Upper lobe of right lung (tissue), 1 donor: ENCODE measurements around the gene NR1D1. TPM values are rescaled to one million over a fixed set of nuclear protein-coding genes. Genes with fewer than 3 reads are reported as not detected.

Source experiments
- ATAC-seq: fragments of 200-7000 bp; cut with Tn5 transposase; one replicate; pipeline ENCODE4 v1.9.1; 2020; ENCODE audit warnings: mild to moderate bottlenecking, moderate library complexity
- DNase-seq: peaks from one replicate; pipeline ENCODE4 v3.0.0-alpha.2; 2020
- H3K27ac ChIP-seq: fragments of 200-600 bp; one replicate; pipeline ENCODE4 v1.8.0; 2022
- H3K27me3 ChIP-seq: fragments of 200-600 bp; one replicate; pipeline ENCODE4 v1.8.0; 2022; ENCODE audit warnings: mild to moderate bottlenecking
- H3K36me3 ChIP-seq: fragments of 200-600 bp; one replicate; pipeline ENCODE4 v1.8.0; 2022
- H3K4me1 ChIP-seq: fragments of 200-600 bp; one replicate; pipeline ENCODE4 v1.8.0; 2022
- H3K4me3 ChIP-seq: fragments of 200-600 bp; one replicate; pipeline ENCODE4 v1.8.0; 2022; ENCODE audit warnings: mild to moderate bottlenecking
- H3K9me3 ChIP-seq: fragments of 200-600 bp; one replicate; pipeline ENCODE4 v1.8.0; 2022
- intact Hi-C: fragments of 100-400 bp; cut with DNase I; formaldehyde crosslinking; loops from one replicate; pipeline ENCODE4 v1.11.0; 2022
- total RNA-seq: library from RNA; stranded (reverse); fragmentation: NEBNext Ultra II Directional; extraction: Animal tissue kit (Norgen Biotek cat#: 25700); gene quantifications from one replicate; pipeline ENCODE4 v1.2.1, GENCODE V29; 2021
- TF ChIP-seq, protein P1 (sequence below): fragments of 200-600 bp; IDR thresholded peaks from one replicate; pipeline ENCODE4 v1.8.0; 2022; ENCODE audit warnings: antibody characterized with exemption
- donor health status: DM: no; HTN: yes; CAD: no; lungs with severe emphysema.

Gene NR1D1
- total RNA-seq, 1 donor from 2014 or later: 24.9 TPM

DNA sequence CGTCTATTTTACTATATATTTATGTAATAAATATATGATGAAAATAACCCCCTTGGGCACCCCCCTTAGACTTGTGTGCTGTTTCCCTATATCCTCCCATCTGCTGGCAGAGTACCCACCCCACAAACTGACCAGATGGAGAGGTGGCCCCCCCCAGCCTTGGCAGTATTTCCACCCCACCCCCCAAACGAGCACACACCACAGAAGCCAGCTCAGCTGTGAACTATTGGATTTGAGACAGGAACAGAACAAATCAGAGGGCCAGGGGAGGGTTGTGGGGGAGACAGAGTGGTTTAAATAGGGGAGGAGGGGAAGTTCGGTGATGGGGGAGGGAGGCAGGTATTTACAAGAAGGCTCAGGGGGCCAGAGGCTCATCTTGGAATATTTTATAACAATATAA lies 7.8 kb downstream of the NR1D1 start:
- peak overlapping the region; percentile 17 for H3K27ac ChIP-seq
- intact Hi-C loops: no loop called here
- H3K27me3 ChIP-seq: no peaks in the 10 kb centered on the region
- H3K36me3 ChIP-seq: peaks cover 75% of the 10 kb centered on the region
- H3K4me3 ChIP-seq: no peak overlapping the region
- TF ChIP-seq, protein P1, sequence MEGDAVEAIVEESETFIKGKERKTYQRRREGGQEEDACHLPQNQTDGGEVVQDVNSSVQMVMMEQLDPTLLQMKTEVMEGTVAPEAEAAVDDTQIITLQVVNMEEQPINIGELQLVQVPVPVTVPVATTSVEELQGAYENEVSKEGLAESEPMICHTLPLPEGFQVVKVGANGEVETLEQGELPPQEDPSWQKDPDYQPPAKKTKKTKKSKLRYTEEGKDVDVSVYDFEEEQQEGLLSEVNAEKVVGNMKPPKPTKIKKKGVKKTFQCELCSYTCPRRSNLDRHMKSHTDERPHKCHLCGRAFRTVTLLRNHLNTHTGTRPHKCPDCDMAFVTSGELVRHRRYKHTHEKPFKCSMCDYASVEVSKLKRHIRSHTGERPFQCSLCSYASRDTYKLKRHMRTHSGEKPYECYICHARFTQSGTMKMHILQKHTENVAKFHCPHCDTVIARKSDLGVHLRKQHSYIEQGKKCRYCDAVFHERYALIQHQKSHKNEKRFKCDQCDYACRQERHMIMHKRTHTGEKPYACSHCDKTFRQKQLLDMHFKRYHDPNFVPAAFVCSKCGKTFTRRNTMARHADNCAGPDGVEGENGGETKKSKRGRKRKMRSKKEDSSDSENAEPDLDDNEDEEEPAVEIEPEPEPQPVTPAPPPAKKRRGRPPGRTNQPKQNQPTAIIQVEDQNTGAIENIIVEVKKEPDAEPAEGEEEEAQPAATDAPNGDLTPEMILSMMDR: no peak
- H3K4me1 ChIP-seq: peaks cover 26% of the 10 kb centered on the region
- ATAC-seq (no peak), DNase-seq (no peak)
- H3K9me3 ChIP-seq: no peaks in the 10 kb centered on the region

DNA sequence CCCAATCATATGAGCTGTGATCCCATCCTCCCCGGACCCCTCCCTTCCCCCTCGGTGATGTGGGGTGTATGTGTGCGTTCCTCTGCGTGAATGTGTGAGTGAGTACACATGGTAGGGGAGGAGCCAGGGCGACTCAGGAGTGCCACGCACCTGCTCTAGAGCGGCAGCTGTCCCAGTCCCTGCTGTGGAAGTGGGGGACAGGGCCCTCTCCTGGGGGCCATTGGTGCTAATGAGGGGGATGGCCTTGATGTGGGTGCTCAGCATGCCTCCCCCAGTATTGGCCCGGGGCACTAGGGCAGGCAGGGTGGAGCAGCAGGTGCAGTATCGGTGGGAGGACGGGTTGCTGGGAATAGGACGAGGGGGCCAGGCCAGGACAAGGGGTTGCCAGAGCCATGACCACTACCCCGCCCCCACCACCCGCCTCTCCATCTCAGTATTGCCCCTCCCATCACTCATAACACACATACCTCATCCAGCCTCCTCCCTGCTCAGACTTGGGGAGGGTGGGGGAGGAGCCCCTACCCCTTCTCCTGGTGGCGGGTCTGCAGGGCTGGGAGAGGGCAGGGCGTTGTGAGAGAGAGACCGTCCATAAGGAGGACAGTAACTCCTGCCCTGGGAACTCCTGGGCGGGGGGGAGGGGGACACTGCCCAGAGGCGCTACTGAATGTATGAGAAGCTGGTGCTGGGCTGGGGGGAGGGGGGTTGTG lies 8.5 kb downstream of the NR1D1 start:
- Histone ChIP-seq H3K27ac (peak overlapping the region; percentile 17), H3K4me1 (peaks cover 19% of the 10 kb centered on the region), H3K9me3 (no peaks in the 10 kb centered on the region), H3K4me3 (no peak overlapping the region), H3K36me3 (peaks cover 75% of the 10 kb centered on the region), H3K27me3 (no peaks in the 10 kb centered on the region)
- TF ChIP-seq, protein P1: no peak
- peak; percentile 32 for ATAC-seq
- DNase-seq: no peak
- intact Hi-C loops: no loop called here

DNA sequence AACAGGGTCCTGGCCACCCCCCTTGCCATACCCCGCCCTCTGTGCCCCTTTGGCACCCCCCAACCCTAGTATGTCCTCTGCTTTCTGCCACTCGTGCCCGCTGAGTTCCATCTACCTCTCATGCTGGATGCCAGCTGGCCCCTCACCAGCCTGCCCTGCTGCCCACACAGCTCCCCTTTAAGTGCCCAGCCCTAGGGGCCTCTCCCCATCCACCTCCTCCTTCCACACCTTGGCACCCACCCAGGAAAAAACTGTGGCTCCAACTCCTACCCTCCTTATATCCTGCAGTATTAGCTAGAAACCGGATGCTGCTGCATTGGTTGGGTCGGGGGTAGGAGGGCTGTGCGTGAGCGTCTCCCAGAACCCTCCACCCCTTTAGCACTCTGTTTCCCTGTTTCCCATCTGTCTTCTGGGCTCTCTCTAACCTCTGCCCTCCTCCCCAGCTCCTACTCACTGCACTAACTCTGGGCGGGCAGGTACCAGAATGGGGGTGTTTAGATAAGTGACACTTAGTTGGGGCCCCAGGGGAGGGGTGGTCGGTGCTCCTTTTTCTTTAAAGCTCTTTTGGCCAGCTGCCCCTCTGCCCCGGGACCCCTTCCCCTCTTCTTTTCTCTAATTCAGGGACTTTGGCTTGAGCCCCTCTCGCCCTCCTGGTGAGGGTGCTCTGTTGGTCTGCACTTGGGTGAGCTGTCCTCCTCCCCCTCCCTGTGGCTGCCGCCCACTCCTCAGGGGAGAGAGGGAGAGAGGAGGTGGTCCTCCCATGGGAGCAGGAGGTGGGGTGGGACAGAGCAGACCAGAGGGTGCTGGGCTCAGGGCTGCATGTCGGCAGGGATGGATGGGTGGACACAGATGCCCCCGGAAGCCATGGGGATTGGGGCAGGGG lies 9.9 kb downstream of the NR1D1 start:
- intact Hi-C loops: no loop called here
- peak overlapping the region; percentile 17 for H3K27ac ChIP-seq
- TF ChIP-seq, protein P1: no peak
- peaks cover 75% of the 10 kb centered on the region for H3K36me3 ChIP-seq
- H3K4me3 ChIP-seq: no peak overlapping the region
- no peaks in the 10 kb centered on the region for H3K9me3 ChIP-seq
- no peak for ATAC-seq
- H3K27me3 ChIP-seq: no peaks in the 10 kb centered on the region
- DNase-seq: no peak
- H3K4me1 ChIP-seq: peaks cover 9% of the 10 kb centered on the region

DNA sequence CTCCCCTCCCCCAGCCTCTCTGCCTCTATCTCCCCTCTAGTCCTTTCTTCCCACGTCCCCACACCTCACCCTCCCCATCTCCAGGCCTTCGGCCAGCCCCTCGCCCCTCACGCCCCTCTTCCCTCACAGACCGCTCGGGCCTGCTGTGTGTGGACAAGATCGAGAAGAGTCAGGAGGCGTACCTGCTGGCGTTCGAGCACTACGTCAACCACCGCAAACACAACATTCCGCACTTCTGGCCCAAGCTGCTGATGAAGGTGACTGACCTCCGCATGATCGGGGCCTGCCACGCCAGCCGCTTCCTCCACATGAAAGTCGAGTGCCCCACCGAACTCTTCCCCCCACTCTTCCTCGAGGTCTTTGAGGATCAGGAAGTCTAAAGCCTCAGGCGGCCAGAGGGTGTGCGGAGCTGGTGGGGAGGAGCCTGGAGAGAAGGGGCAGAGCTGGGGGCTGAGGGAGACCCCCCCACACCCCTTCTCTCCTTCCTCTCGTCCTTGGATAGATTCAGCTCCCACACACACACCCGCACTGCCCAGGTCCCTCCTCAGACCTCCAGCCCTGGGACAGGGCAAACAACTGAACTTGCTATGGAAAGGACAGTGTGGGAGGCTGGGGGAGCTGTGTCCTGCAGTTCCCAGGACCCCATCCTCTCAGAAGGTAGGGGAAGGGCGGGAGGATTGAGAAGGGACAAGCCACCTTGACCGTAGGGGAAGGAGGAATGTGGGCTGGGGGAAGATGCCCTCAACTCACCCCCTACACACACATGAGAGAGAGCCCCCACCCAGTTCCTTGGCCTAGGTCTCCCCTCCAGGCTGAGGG lies 11.1 kb downstream of the NR1D1 start:
- Histone ChIP-seq H3K4me1 (peaks cover 6% of the 10 kb centered on the region), H3K27ac (no peak overlapping the region), H3K36me3 (peaks cover 75% of the 10 kb centered on the region), H3K27me3 (no peaks in the 10 kb centered on the region), H3K4me3 (no peak overlapping the region), H3K9me3 (no peaks in the 10 kb centered on the region)
- ATAC-seq (no peak), DNase-seq (no peak)
- TF ChIP-seq, protein P1: no peak
- intact Hi-C loops: no loop called here

DNA sequence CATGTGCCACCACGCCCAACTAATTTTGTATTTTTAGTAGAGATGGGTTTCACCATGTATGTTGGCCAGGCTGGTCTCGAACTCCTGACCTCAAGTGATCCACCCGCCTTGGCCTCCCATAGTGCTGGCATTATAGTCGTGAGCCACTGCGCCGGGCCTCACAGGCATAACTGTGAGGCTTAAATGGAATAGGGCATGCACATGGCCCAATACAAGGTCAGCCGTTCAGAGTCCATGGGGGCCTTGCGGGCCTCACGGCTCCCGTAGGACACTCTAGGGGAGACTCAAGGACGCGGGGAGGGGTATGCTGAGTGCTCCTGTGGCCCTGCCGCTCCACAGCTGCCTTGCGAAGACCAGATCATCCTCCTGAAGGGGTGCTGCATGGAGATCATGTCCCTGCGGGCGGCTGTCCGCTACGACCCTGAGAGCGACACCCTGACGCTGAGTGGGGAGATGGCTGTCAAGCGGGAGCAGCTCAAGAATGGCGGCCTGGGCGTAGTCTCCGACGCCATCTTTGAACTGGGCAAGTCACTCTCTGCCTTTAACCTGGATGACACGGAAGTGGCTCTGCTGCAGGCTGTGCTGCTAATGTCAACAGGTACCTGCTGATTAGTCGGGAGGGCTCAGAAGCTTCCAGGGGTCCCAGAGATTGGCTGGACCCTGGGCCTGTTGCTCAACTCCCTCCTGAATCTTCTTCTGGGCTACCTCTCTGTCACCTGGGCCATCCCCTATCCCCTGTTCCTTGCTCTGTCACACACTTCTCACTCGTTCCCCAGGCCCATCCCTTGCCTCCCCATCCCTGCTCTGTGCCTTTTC lies 12.3 kb downstream of the NR1D1 start:
- Histone ChIP-seq H3K27ac (no peak overlapping the region), H3K9me3 (no peaks in the 10 kb centered on the region), H3K4me1 (peaks cover 6% of the 10 kb centered on the region), H3K4me3 (no peak overlapping the region), H3K27me3 (no peaks in the 10 kb centered on the region), H3K36me3 (peaks cover 74% of the 10 kb centered on the region)
- intact Hi-C loops: no loop called here
- DNase-seq: no peak
- ATAC-seq: no peak
- TF ChIP-seq, protein P1: no peak
